K562 (cell line): ENCODE data around the gene CRIP1. TPM values are rescaled to one million over a fixed set of nuclear protein-coding genes. Genes with fewer than 3 reads are reported as not detected.

Experiments used
- ATAC-seq: fragments of 200-7000 bp; cut with Tn5 transposase; 3 replicates; pipeline ENCODE4 v1.9.1; 2020; ENCODE audit warnings: moderate library complexity
- BruUV-seq: library from RNA; stranded (reverse); fragments of 400-500 nt; replicated peaks from 2 replicates; lab custom pipeline; 2021; lab: Mats Ljungman, UMichigan
- CTCF ChIA-PET: fragments of 300-600 bp; formaldehyde crosslinking; extraction: SDS; loops from one replicate; lab custom pipeline; 2021; ENCODE audit warnings: low intra/inter-chr PET ratio; lab: Yijun Ruan, JAX
- POLR2A ChIA-PET: fragments of 300-600, 350-650 bp; sonication (Branson Sonifier 250); formaldehyde crosslinking; extraction: SDS; loops from one replicate; lab custom pipeline; 2021; ENCODE audit warnings: antibody characterized with exemption, inconsistent platforms; lab: Yijun Ruan, JAX
- DNase-seq, 4 experiments: peaks; one replicate each; pipeline versions ENCODE4 v3.0.0 to v3.0.0-alpha.2; 2011 to 2018; ENCODE audit warnings: low spot score in 3 of 4, mixed read lengths in 3 of 4; ENCODE audit errors: extremely low read depth in 1 of 4
- FAIRE-seq: peaks from 2 replicates; lab custom pipeline; 2011; peaks lifted over from hg19 to GRCh38; lab: Jason Lieb, UNC
- H2AFZ ChIP-seq: 2 replicates; pipeline ENCODE4 v1.6.0; 2011; ENCODE audit warnings: low read depth, low read length, control low read depth, inconsistent platforms
- H3K27ac ChIP-seq: fragments of 200-600 bp; 3 replicates; pipeline ENCODE4 v1.8.0; 2011; ENCODE audit warnings: low read depth, mild to moderate bottlenecking, control low read depth, inconsistent platforms, low read length, moderate library complexity, mixed read lengths; ENCODE audit errors: extremely low read depth
- H3K27me3 ChIP-seq, 2 experiments: fragments of 300-600 bp in 1 of 2; 2 replicates in 1 of 2; 3 replicates in 1 of 2; pipeline versions ENCODE4 v1.6.0 to v1.8.0; 2011; ENCODE audit warnings: inconsistent platforms in 2 of 2, low read length in 2 of 2, mild to moderate bottlenecking in 1 of 2, mixed read lengths in 1 of 2, moderate library complexity in 1 of 2; ENCODE audit not compliant: control insufficient read depth in 2 of 2, insufficient read depth in 2 of 2
- H3K36me3 ChIP-seq: fragments of 300-600 bp; 3 replicates; pipeline ENCODE4 v1.8.0; 2011; ENCODE audit warnings: mild to moderate bottlenecking, low read length, inconsistent platforms; ENCODE audit not compliant: control insufficient read depth, insufficient read depth
- H3K4me1 ChIP-seq, 2 experiments: fragments of 200-600 bp in 1 of 2; replicated peaks in 1 of 2; 2 replicates in 1 of 2; 3 replicates in 1 of 2; pipeline versions ENCODE4 v1.5.1 to v1.8.0; 2011; ENCODE audit warnings: inconsistent platforms in 2 of 2, low read length in 2 of 2, mild to moderate bottlenecking in 1 of 2, mixed read lengths in 1 of 2, moderate library complexity in 1 of 2; ENCODE audit not compliant: control insufficient read depth in 2 of 2, insufficient read depth in 2 of 2
- H3K4me2 ChIP-seq: 2 replicates; pipeline ENCODE4 v1.6.1; 2011; ENCODE audit warnings: low read length, control low read depth, inconsistent platforms, mixed read lengths; ENCODE audit not compliant: insufficient read depth
- H3K4me3 ChIP-seq: fragments of 200-600 bp; sonication (generic), shearing (Covaris generic); 2 replicates; pipeline ENCODE4 v1.5.1; 2016; ENCODE audit warnings: control low read depth, inconsistent platforms
- H3K79me2 ChIP-seq: fragments of 200-600 bp; 3 replicates; pipeline ENCODE4 v1.8.0; 2011; ENCODE audit warnings: low read length, inconsistent platforms; ENCODE audit not compliant: control insufficient read depth, insufficient read depth
- H3K9ac ChIP-seq, 2 experiments: 2 replicates each; pipeline versions ENCODE4 v1.6.0 to v1.6.1; 2011; ENCODE audit warnings: low read depth in 2 of 2, low read length in 2 of 2, control low read depth in 1 of 2, inconsistent platforms in 1 of 2, mild to moderate bottlenecking in 1 of 2, mixed read lengths in 1 of 2; ENCODE audit not compliant: insufficient read depth in 1 of 2
- H3K9me1 ChIP-seq: one replicate; pipeline ENCODE4 v1.6.0; 2011; ENCODE audit warnings: inconsistent platforms, mild to moderate bottlenecking, low read length, moderate library complexity; ENCODE audit not compliant: control insufficient read depth, insufficient read depth
- H3K9me3 ChIP-seq: replicated peaks from 2 replicates; pipeline ENCODE4 v1.5.1; 2011; ENCODE audit warnings: low read depth, low read length, inconsistent platforms; ENCODE audit not compliant: control insufficient read depth, insufficient read depth
- H4K20me1 ChIP-seq: replicated peaks from 2 replicates; pipeline ENCODE4 v1.6.1; 2011; ENCODE audit warnings: low read length, inconsistent platforms, mixed read lengths; ENCODE audit not compliant: control insufficient read depth, insufficient read depth
- C11orf30 ChIP-seq: fragments of 450-650 bp; IDR thresholded peaks from 2 replicates; pipeline ENCODE4 v1.6.1; 2016; ENCODE audit warnings: low read depth, mild to moderate bottlenecking
- ESRRB ChIP-seq: fragments of 250-450 bp; sonication (Bioruptor Pico); IDR thresholded peaks from 2 replicates; pipeline ENCODE4 v1.5.0; 2020; ENCODE audit warnings: mild to moderate bottlenecking, moderate library complexity, borderline replicate concordance
- GABPB2 ChIP-seq: fragments of 250-450 bp; sonication (Bioruptor Pico); conservative IDR thresholded peaks from 2 replicates; pipeline ENCODE4 v1.5.1; 2021; ENCODE audit warnings: mild to moderate bottlenecking
- L3MBTL2 ChIP-seq: fragments of 450-650 bp; IDR thresholded peaks from 2 replicates; pipeline ENCODE4 v1.6.1; 2016; ENCODE audit warnings: mild to moderate bottlenecking, moderate library complexity
- OTX1 ChIP-seq: fragments of 450-650 bp; formaldehyde crosslinking; IDR thresholded peaks from 2 replicates; pipeline ENCODE4 v1.4.0; 2022; ENCODE audit warnings: mild to moderate bottlenecking
- PML ChIP-seq: IDR thresholded peaks from 2 replicates; pipeline ENCODE4 v1.6.1; 2012; ENCODE audit warnings: low read length, inconsistent platforms
- TAF1 ChIP-seq: IDR thresholded peaks from 2 replicates; pipeline ENCODE4 v1.6.1; 2011; ENCODE audit warnings: mild to moderate bottlenecking, low read length, moderate library complexity; ENCODE audit not compliant: insufficient read depth, control insufficient read depth, severe bottlenecking; ENCODE audit errors: extremely low read depth
- TEAD4 ChIP-seq, 2 experiments: sonication (generic) in 1 of 2; formaldehyde crosslinking in 1 of 2; IDR thresholded peaks; 2 replicates each; pipeline versions ENCODE4 v1.6.1 to v1.8.0; 2012 to 2022; ENCODE audit warnings: borderline replicate concordance in 1 of 2, inconsistent platforms in 1 of 2, low read length in 1 of 2, mild to moderate bottlenecking in 1 of 2, missing genetic modification reagents in 1 of 2
- ZFX ChIP-seq: sonication (generic); formaldehyde crosslinking; IDR thresholded peaks from 2 replicates; pipeline ENCODE4 v1.8.0; 2022; ENCODE audit warnings: mild to moderate bottlenecking, missing genetic modification reagents, moderate library complexity
- ZNF324 ChIP-seq: fragments of 250-450 bp; sonication (Bioruptor Pico); IDR thresholded peaks from 2 replicates; pipeline ENCODE4 v1.4.0; 2020; ENCODE audit warnings: mild to moderate bottlenecking
- ZNF77 ChIP-seq: fragments of 250-450 bp; sonication (Bioruptor Pico); IDR thresholded peaks from 2 replicates; pipeline ENCODE4 v1.5.0; 2020
- WGBS: fragments of 100-300 bp; shearing (Covaris generic); methylation state at CpG from one replicate; pipeline ENCODE4 v1.1.6; 2016; ENCODE audit warnings: low coverage, mixed read lengths; ENCODE audit not compliant: insufficient coverage; ENCODE audit errors: missing lambda C conversion rate; 5-methylcytosine and 5-hydroxymethylcytosine counted together
- in situ Hi-C: fragments of 300-500 bp; cut with MboI; formaldehyde crosslinking; loops from 4 replicates; pipeline ENCODE4 v1.15.0; 2018; ENCODE audit warnings: inconsistent platforms, mixed read lengths
- intact Hi-C: fragments of 100-400 bp; cut with micrococcal nuclease; formaldehyde crosslinking; loops from 2 replicates; pipeline ENCODE4 v1.14.2; 2022
- polyA plus RNA-seq, 8 experiments: library from polyadenylated mRNA; depleted of rRNA in 4 of 8; stranded (reverse) in 5 of 8; unstranded in 3 of 8; fragments of >200 nt; fragmentation: Nextera tagmentation in 2 of 8; fragmentation: Illumina TruSeq in 1 of 8; extraction: Ambion mirVana in 2 of 8; extraction: Trizol in 1 of 8; gene quantifications; 2 replicates each; pipeline versions ENCODE4 v1.2.1 to v1.2.3, GENCODE V29; 2011 to 2014; ENCODE audit warnings: inconsistent platforms in 1 of 8, missing spikeins in 1 of 8
- total RNA-seq, 7 experiments: library from RNA; depleted of rRNA in 6 of 7; stranded (reverse); fragments of >200 nt in 6 of 7; fragmentation: Illumina TruSeq in 2 of 7; extraction: Trizol in 2 of 7; gene quantifications; 2 replicates each; pipeline versions ENCODE4 v1.2.1 to v1.2.3, GENCODE V29; 2011 to 2021; ENCODE audit warnings: low replicate concordance in 1 of 7
- TF ChIP-seq, protein P1 (sequence below): fragments of 250-450 bp; sonication (Bioruptor Pico); IDR thresholded peaks from 2 replicates; pipeline ENCODE4 v1.5.0; 2021
- TF ChIP-seq, protein P2 (sequence below): sonication (generic); formaldehyde crosslinking; IDR thresholded peaks from 2 replicates; pipeline ENCODE4 v1.5.0; 2020; ENCODE audit warnings: missing genetic modification reagents

CRIP1 gene
- total and polyA plus RNA-seq, 9 of the 15 experiments (the other 6 are each of a cell fraction or from before 2014, with no cell fraction given), result 0.11 to 0.58 (median 0.14) TPM; not detected in 6

GRCh38 chr14:105475269-105476096, 11.2 kb upstream of the CRIP1 start:
- no peaks in the 10 kb centered on the region for H3K9me1 ChIP-seq
- intact Hi-C loops, result loop anchor here (10.0 kb wide), 1 partner anchor 49 kb away; the partner anchor contains the start of gene TMEM121
- H3K4me3 ChIP-seq, result no peak overlapping the region; the same call in 1 of the 2 replicates
- in situ Hi-C loops, result no loop called here
- 34% methylated on average over 8 of the region's 48 CpGs for WGBS
- DNase-seq (no peak), ATAC-seq (no peak)
- no peak overlapping the region; a peak in 1 of 4 replicates for H3K9ac ChIP-seq
- no peaks in the 10 kb centered on the region; the same call in 1 of the 2 replicates for H4K20me1 ChIP-seq
- H3K27me3 ChIP-seq, result peaks cover 0 to 7% of the 10 kb centered on the region in 2 experiments; a peak in 1 of 5 replicates
- H3K9me3 ChIP-seq, result no peaks in the 10 kb centered on the region
- peaks cover 0 to 92% of the 10 kb centered on the region in 2 experiments; a peak in 2 of 5 replicates for H3K4me1 ChIP-seq
- H3K79me2 ChIP-seq, result no peaks in the 10 kb centered on the region
- no peak overlapping the region for H3K4me2 ChIP-seq
- TF ChIP-seq ESRRB (CRISPR knock-in tag), result no peak
- TF ChIP-seq, protein P1, sequence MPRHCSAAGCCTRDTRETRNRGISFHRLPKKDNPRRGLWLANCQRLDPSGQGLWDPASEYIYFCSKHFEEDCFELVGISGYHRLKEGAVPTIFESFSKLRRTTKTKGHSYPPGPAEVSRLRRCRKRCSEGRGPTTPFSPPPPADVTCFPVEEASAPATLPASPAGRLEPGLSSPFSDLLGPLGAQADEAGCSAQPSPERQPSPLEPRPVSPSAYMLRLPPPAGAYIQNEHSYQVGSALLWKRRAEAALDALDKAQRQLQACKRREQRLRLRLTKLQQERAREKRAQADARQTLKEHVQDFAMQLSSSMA (CRISPR knock-in tag), result no peak
- TF ChIP-seq OTX1 (CRISPR knock-in tag), result no peak
- TF ChIP-seq L3MBTL2, result no peak
- TF ChIP-seq, protein P2, sequence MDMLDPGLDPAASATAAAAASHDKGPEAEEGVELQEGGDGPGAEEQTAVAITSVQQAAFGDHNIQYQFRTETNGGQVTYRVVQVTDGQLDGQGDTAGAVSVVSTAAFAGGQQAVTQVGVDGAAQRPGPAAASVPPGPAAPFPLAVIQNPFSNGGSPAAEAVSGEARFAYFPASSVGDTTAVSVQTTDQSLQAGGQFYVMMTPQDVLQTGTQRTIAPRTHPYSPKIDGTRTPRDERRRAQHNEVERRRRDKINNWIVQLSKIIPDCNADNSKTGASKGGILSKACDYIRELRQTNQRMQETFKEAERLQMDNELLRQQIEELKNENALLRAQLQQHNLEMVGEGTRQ (CRISPR knock-in tag), result no peak
- TF ChIP-seq GABPB2 (CRISPR knock-in tag), result no peak
- TF ChIP-seq TEAD4 (IDR thresholded peaks at IDR 0.05; ENCODE audit: low read length), result no peak
- TF ChIP-seq TEAD4 (CRISPR knock-in tag; IDR thresholded peaks at IDR 0.05; ENCODE audit: borderline replicate concordance), result no peak
- TF ChIP-seq ZNF324, result no peak
- no peak for TF ChIP-seq TAF1
- TF ChIP-seq ZNF77, result no peak
- TF ChIP-seq C11orf30, result no peak
- TF ChIP-seq PML, result no peak
- TF ChIP-seq ZFX (CRISPR knock-in tag), result no peak
- TF ChIP-seq, all 486 proteins: peak for 0
- no peak overlapping the region for H2AFZ ChIP-seq
- POLR2A ChIA-PET, result no interaction called here
- CTCF ChIA-PET, result interaction anchor here (0.7 kb wide), 1 partner anchor 564 kb away, joined by 3 read pairs; no protein-coding TSS in a partner anchor
- no peak overlapping the region for H3K27ac ChIP-seq
- H3K36me3 ChIP-seq, result no peaks in the 10 kb centered on the region
- BruUV-seq, result no TSS peak
- no peak for FAIRE-seq
